Small intestine (tissue), 7 donors: ENCODE results near the gene DPPA2. TPM values are rescaled to one million over a fixed set of nuclear protein-coding genes. Genes with fewer than 3 reads are reported as not detected.

Experiments used
- DNase-seq, 2 donors: peaks; one replicate each; pipeline versions ENCODE4 v3.0.0 to v3.0.0-alpha.2; 2013
- FAIRE-seq: peaks from 2 replicates; lab custom pipeline; 2012; peaks lifted over from hg19 to GRCh38; lab: Jason Lieb, UNC
- H3K27ac ChIP-seq, 3 donors: one replicate each; pipeline ENCODE4 v1.5.1; 2013; ENCODE audit warnings: low read length in 2 of 3, mild to moderate bottlenecking in 2 of 3, control low read depth in 1 of 3, inconsistent platforms in 1 of 3, low read depth in 1 of 3, moderate library complexity in 1 of 3
- H3K27me3 ChIP-seq, 3 donors: one replicate each; pipeline ENCODE4 v1.6.1; 2013; ENCODE audit warnings: low read length in 3 of 3, inconsistent platforms in 1 of 3; ENCODE audit not compliant: control insufficient read depth in 3 of 3, insufficient read depth in 3 of 3
- H3K36me3 ChIP-seq, 3 donors: one replicate each; pipeline ENCODE4 v1.6.1; 2013; ENCODE audit warnings: low read length in 3 of 3, inconsistent platforms in 1 of 3, low read depth in 1 of 3, mild to moderate bottlenecking in 1 of 3, moderate library complexity in 1 of 3; ENCODE audit not compliant: control insufficient read depth in 3 of 3, insufficient read depth in 2 of 3
- H3K4me1 ChIP-seq, 3 donors: one replicate each; pipeline ENCODE4 v1.6.1; 2013; ENCODE audit warnings: low read length in 2 of 3, inconsistent platforms in 1 of 3, low read depth in 1 of 3, mild to moderate bottlenecking in 1 of 3, moderate library complexity in 1 of 3; ENCODE audit not compliant: control insufficient read depth in 3 of 3, insufficient read depth in 2 of 3
- H3K4me3 ChIP-seq, 3 donors: one replicate each; pipeline ENCODE4 v1.5.1; 2013; ENCODE audit warnings: low read length in 3 of 3, control low read depth in 1 of 3, inconsistent platforms in 1 of 3, low read depth in 1 of 3, mild to moderate bottlenecking in 1 of 3, moderate library complexity in 1 of 3
- H3K9me3 ChIP-seq, 2 donors: one replicate each; pipeline ENCODE4 v1.6.1; 2013; ENCODE audit warnings: low read depth in 1 of 2, low read length in 1 of 2; ENCODE audit not compliant: control insufficient read depth in 2 of 2, insufficient read depth in 1 of 2
- WGBS, 3 donors: extraction: QIAGEN DNeasy Blood & Tissue Kit; methylation state at CpG; one replicate each; pipeline ENCODE4 v1.1.7; 2013; 5-methylcytosine and 5-hydroxymethylcytosine counted together
- polyA plus RNA-seq, 4 donors: library from polyadenylated mRNA; stranded (reverse) in 3 of 4; unstranded in 1 of 4; fragments of 200-250 nt in 3 of 4; fragments of 120-200 nt in 1 of 4; gene quantifications; one replicate each; pipeline versions ENCODE4 v1.2.1 to v1.2.3, GENCODE V29; 2013
- donor health status: healthy with polysubstance abuse.
- donor health status: control.
- donor health status: control.
- donor health status: Bipolar disorder and iron deficiency.
- donor health status: healthy.

The DPPA2 gene
- polyA plus RNA-seq, 4 donors, result 0.03 TPM; not detected in 3

- DNase-seq, result no peak
- Histone ChIP-seq H3K9me3 (no peaks in the 10 kb centered on the region), H3K36me3 (no peaks in the 10 kb centered on the region), H3K4me1 (no peaks in the 10 kb centered on the region), H3K27me3 (no peaks in the 10 kb centered on the region), H3K4me3 (no peak overlapping the region), H3K27ac (no peak overlapping the region)
- FAIRE-seq, result no peak
These were observed 34.9 kb upstream of the DPPA2 start for GRCh38 chr3:109351231-109351630.

DNA sequence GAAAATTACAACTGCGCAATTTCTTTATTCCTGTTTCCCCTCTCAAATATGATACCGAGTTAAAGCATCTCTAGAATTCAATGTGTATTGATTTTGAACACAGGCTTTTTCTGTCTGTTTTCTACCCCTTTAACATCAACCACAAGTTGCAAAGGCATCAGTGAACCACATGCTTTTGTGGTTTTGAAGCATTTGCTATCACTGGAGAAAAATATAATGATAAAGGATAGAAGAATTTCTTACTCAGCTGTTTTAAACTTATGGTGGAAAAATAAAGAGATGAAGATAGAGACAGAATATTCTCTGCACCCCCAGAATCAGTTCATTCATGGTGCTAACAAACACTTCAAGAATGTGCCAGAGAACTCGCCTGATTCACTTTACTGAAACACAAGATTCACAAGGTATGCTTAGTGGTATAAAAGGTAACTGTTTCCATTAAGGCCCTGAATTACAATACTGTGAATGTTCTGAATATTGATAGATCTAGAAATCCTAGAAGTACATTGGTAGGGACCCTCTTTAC lies 30.5 kb upstream of the DPPA2 start:
- Histone ChIP-seq H3K4me1 (no peaks in the 10 kb centered on the region), H3K27ac (no peak overlapping the region), H3K27me3 (no peaks in the 10 kb centered on the region), H3K36me3 (no peaks in the 10 kb centered on the region), H3K9me3 (no peaks in the 10 kb centered on the region), H3K4me3 (no peak overlapping the region)
- WGBS, 3 donors, result 80 to 87% (median 86%) methylated on average over 3 of the region's 3 CpGs
- FAIRE-seq, result no peak
- no peak for DNase-seq

GRCh38 chr3:109346099-109346498 lies 29.8 kb upstream of the DPPA2 start:
- FAIRE-seq, result no peak
- WGBS, 3 donors, result 47 to 67% (median 49%) methylated on average over 4 of the region's 4 CpGs
- H3K27ac ChIP-seq, result no peak overlapping the region
- no peaks in the 10 kb centered on the region for H3K36me3 ChIP-seq
- H3K4me1 ChIP-seq, result no peaks in the 10 kb centered on the region
- H3K27me3 ChIP-seq, result no peaks in the 10 kb centered on the region
- H3K9me3 ChIP-seq, result no peaks in the 10 kb centered on the region
- no peak overlapping the region for H3K4me3 ChIP-seq
- DNase-seq, result no peak

DNA sequence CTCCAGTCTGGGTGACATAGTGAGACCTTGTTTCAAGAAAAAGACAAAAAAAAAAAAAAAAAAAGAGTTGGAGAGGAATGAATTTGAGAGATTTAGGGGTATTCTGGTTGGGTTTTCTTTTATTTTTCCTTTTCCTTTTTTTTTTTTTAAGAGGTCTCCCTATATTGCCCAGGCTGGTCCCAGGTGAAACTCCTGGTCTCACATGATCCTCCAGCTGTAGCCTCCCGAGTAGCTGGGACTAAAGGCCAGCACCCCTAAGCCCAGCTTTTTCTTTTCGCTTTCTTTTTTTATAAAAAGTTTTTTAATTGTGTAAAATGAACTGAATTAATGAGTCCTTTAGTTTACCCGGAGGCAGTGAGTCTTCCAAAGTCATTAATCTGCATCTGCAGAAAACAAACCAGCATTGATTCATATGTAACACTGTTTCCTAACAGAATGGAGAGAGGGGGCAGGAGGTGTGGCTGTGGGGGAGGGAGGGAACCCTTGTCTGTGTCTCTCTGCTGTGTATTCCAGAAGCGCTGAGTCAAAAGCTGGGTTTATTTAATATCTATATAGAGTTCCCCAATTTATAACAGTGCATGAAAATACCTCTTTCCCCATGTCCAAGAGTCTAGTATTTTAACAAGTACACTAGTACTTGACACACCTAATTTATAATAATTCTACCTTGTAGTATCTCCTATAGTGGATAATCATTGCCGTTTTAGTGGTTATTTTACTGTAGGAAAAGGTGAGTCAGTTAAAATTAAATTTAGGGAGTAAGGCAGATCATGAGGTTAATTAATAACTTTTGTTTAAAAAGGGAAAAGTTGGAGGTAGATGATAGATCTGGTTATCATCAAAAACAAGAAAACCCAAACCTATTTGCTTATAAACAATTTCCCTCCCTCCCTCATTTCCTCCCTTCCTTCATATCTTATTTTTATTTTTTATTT lies 23.7 kb upstream of the DPPA2 start:
- no peaks in the 10 kb centered on the region for H3K9me3 ChIP-seq
- no peak overlapping the region for H3K27ac ChIP-seq
- FAIRE-seq, result no peak
- no peaks in the 10 kb centered on the region for H3K36me3 ChIP-seq
- peaks cover 0 to 1% (median 0%) of the 10 kb centered on the region in 3 donors for H3K27me3 ChIP-seq
- 56 to 66% (median 66%) methylated on average over 5 of the region's 5 CpGs for WGBS, 3 donors
- DNase-seq, result no peak
- H3K4me3 ChIP-seq, result no peak overlapping the region
- H3K4me1 ChIP-seq, result no peaks in the 10 kb centered on the region

DNA sequence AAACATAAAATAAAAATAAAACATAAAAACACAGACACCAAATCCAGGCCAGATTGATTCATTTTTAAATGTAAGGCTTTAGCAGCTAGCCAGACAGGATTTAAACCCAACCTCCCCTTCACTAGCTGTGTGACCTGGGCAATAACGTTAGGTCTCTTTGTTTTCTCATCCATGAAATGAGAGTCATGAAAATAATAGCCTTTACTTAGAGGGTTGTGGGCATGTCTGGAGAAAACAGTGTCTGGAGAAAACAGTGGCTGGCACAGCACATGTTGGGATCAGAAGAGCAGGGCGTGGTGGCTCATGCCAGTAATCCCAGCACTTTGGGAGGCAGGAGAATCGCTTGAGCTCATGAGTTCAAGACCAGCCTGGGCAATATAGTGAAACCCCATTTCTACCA lies 22.9 kb upstream of the DPPA2 start:
- no peak for FAIRE-seq
- Histone ChIP-seq H3K36me3 (no peaks in the 10 kb centered on the region), H3K4me3 (no peak overlapping the region), H3K27me3 (peaks cover 0 to 1% (median 0%) of the 10 kb centered on the region in 3 donors), H3K27ac (no peak overlapping the region), H3K9me3 (no peaks in the 10 kb centered on the region), H3K4me1 (no peaks in the 10 kb centered on the region)
- no peak for DNase-seq
- WGBS, 3 donors, result 57 to 72% (median 59%) methylated on average over 3 of the region's 3 CpGs

- Histone ChIP-seq H3K4me1 (no peaks in the 10 kb centered on the region), H3K9me3 (no peaks in the 10 kb centered on the region), H3K27me3 (peaks cover 0 to 1% (median 0%) of the 10 kb centered on the region in 3 donors), H3K27ac (no peak overlapping the region), H3K4me3 (no peak overlapping the region), H3K36me3 (no peaks in the 10 kb centered on the region)
- WGBS, 3 donors, result 14 to 30% (median 28%) methylated on average over 4 of the region's 4 CpGs
- no peak for FAIRE-seq
- no peak for DNase-seq
These were observed 22.0 kb upstream of the DPPA2 start for GRCh38 chr3:109338322-109338721.

DNA sequence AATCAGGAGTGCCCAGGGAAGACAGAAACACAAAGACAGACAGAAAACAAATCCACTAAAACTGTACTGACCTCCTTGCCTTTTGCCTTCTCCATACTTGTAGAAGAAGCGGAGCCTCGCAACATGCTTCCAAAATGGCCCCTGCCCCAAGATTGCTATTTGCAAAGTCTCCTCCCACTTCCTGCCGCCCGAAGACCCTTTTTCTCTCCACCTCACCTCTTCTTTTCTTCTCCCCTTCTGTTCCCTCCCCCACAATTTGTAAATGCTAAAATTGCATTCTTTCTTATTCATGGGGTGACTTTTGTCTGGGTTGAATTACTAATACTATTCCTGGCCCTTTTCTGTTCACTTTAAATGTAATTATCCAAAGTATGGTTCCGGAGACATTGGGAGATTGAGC lies 21.1 kb upstream of the DPPA2 start, which contains the start of gene DPPA4:
Gene DPPA4, minus strand, starts transcription at position 154 of the 400 bp plus-strand sequence. Its CDS starts 29 bp downstream, at position 125.
- Histone ChIP-seq H3K4me1 (no peaks in the 10 kb centered on the region), H3K9me3 (no peaks in the 10 kb centered on the region), H3K4me3 (peak within 1 kb of the TSS in 1 of 3 donors; percentile 16), H3K27ac (no peak within 1 kb of the TSS), H3K27me3 (peaks cover 0 to 1% (median 0%) of the 10 kb centered on the region in 3 donors), H3K36me3 (no peaks in the 10 kb centered on the region)
- 70 to 90% (median 86%) methylated on average over 5 of the region's 5 CpGs for WGBS, 3 donors
- DNase-seq (no peak), FAIRE-seq (no peak)

DNA sequence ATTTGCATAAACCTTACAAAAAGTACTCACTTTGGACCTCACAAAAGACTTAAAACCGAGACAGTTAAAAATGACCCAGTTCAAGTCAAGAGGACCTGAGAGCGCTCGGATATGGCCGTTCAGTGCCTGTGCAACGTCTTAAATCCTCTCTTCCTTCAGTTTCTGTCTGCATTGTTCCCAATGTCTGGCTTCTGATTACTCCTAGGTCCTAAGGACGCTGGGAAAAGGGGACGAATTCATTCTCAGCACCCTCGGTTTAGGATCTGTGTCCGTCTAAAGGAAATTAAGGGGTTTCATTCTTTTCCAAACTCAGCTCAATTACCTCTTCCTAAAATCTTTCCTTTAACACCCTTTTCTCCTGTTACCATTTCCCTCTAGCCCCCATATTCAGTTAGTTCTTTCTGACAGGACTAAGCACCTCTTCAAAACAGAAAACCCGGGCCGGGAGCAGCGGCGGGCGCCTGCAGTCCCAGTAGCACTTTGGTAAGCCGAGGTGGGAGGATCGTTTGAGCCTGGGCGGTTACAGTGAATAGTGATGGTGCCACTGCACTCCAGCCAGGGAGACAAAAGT lies 20.1 kb upstream of the DPPA2 start:
- 15 to 50% (median 40%) methylated on average over 17 of the region's 17 CpGs for WGBS, 3 donors
- peak in 1 of 2 donors; percentile 11 for DNase-seq
- Histone ChIP-seq H3K9me3 (no peaks in the 10 kb centered on the region), H3K27ac (no peak overlapping the region), H3K4me3 (peak overlapping the region in 1 of 3 donors; percentile 16), H3K4me1 (no peaks in the 10 kb centered on the region), H3K27me3 (peaks cover 0 to 3% (median 0%) of the 10 kb centered on the region in 3 donors), H3K36me3 (no peaks in the 10 kb centered on the region)
- FAIRE-seq, result no peak
